ENCODE data around the gene STAT1.

- no peak for TF ChIP-seq ZBTB49 (CRISPR knock-in tag; IDR thresholded peaks at IDR 0.05; ENCODE audit: borderline replicate concordance)
- no peak for TF ChIP-seq KAT7 (CRISPR knock-in tag; IDR thresholded peaks at IDR 0.05; ENCODE audit: borderline replicate concordance)
- TF ChIP-seq SP1 (CRISPR knock-in tag; IDR thresholded peaks at IDR 0.05) = no peak
- TF ChIP-seq ETS2 (tag; IDR thresholded peaks at IDR 0.05; ENCODE audit: borderline replicate concordance, poor library complexity, severe bottlenecking) = no peak
- no peak for TF ChIP-seq ETV5 (CRISPR knock-in tag; IDR thresholded peaks at IDR 0.05; ENCODE audit: low read depth)
- TF ChIP-seq RAD51 (IDR thresholded peaks at IDR 0.05; ENCODE audit: borderline replicate concordance, low read depth) = no peak
- no peak for TF ChIP-seq ZNF174 (CRISPR knock-in tag; IDR thresholded peaks at IDR 0.05)
- no peak for TF ChIP-seq CAMTA2 (CRISPR knock-in tag; conservative IDR thresholded peaks at IDR 0.05)
- no peak for TF ChIP-seq ZBTB43 (CRISPR knock-in tag; IDR thresholded peaks at IDR 0.05)
- no peak for TF ChIP-seq ESRRA (IDR thresholded peaks at IDR 0.05; ENCODE audit: borderline replicate concordance, low read depth)
- TF ChIP-seq NRF1 (conservative IDR thresholded peaks at IDR 0.05 in 1 of 2, IDR thresholded peaks at IDR 0.05 in 1 of 2) = no peak
Observed at GRCh38 chr2:190997526-190998113, 16.4 kb downstream of the STAT1 start.

Measured in K562 (cell line).